Measurements from ENCODE around the gene NPIPA2. TPM values are rescaled to one million over a fixed set of nuclear protein-coding genes. Genes with fewer than 3 reads are reported as not detected.

NPIPA2 gene
- total RNA-seq, 2 experiments from 2014 or later: 3.1 to 4.0 TPM

Other genes starting within 250 kb of the NPIPA2 start
- gene PARN, start 112.3 kb upstream of the NPIPA2 start, total RNA-seq: 10 to 100 TPM; 23.7 to 25.7 TPM
- gene BFAR, start 109.6 kb upstream of the NPIPA2 start, total RNA-seq: 10 to 100 TPM; 34.0 to 41.7 TPM
- gene PLA2G10, start 48.2 kb upstream of the NPIPA2 start, total RNA-seq: not detected
- 1 to 10 TPM; 2.7 to 2.9 TPM for gene NPIPA3, start 39.1 kb upstream of the NPIPA2 start, total RNA-seq
- 10 to 100 TPM; 21.3 to 24.3 TPM for gene NOMO1, start 91.2 kb downstream of the NPIPA2 start, total RNA-seq
- 10 to 100 TPM; 83.5 to 96.7 TPM for gene NPIPA1, start 194.9 kb downstream of the NPIPA2 start, total RNA-seq
- 10 to 100 TPM; 89.5 to 96.3 TPM for gene PDXDC1, start 232.5 kb downstream of the NPIPA2 start, total RNA-seq